ENCODE measurements around the gene MAP2. TPM values are rescaled to one million over a fixed set of nuclear protein-coding genes. Genes with fewer than 3 reads are reported as not detected.
A peak's percentile ranks its signal among the peaks of the same experiment; 100 is the strongest.

Gene MAP2
- total and polyA plus RNA-seq, 2 of the 13 experiments (the other 11 are each of a cell fraction or from before 2014, with no cell fraction given) = 0.08 TPM; not detected in 1

DNA sequence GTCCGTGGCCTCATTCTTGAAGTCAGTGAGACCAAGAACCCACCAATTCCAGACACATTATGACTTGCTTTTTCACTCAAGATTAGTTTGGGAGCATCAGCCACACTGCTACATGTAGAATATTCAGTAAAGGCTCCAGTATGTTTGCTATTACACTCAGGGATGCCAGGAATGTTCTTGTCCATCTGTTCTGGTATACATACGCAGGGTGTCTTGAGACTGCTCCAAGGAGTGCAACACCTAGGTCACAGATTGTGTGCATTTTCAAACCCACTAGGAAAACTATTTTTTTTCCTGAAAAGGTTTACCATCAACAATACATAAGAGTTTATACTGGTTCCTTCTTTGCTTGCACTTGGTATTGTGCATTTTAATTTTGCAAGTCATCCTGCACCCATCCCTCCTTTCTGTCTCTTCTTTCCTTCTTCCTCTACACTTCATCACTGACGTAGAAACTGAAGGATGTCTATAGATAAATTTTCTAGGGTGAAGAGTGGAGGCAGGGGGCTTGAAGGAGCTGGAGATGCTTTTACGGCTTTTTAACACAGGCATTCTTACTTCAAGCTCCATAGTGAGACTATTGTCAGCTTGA is 35.3 kb upstream of the MAP2 start:
- CTCF ChIA-PET (ENCODE audit: low intra/inter-chr PET ratio, low total read pairs) = no interaction called here
- DNase-seq (ENCODE audit: low spot score) (no peak), FAIRE-seq (no peak), ATAC-seq (no peak)
- no peak overlapping the region for H3K27ac ChIP-seq (ENCODE audit: extremely low read length, insufficient read depth, low read length)
- H3K4me1 ChIP-seq (ENCODE audit: insufficient read depth, low read length) = no peaks in the 10 kb centered on the region
- TF ChIP-seq EZH2 (conservative IDR thresholded peaks at IDR 0.05; ENCODE audit: low read depth, low read length) (no peak), NFE2L2 (IDR thresholded peaks at IDR 0.05; ENCODE audit: low read length) (peak; percentile 78)
- no peaks in the 10 kb centered on the region for H3K79me2 ChIP-seq (ENCODE audit: insufficient read depth, low read length)
- no peaks in the 10 kb centered on the region for H3K9me3 ChIP-seq (ENCODE audit: low read length)
- no peak overlapping the region for H2AFZ ChIP-seq (ENCODE audit: low read length)
- H3K36me3 ChIP-seq (replicated peaks in 1 of 2; ENCODE audit: control insufficient read depth in 1 of 2, insufficient read depth in 2 of 2, low read length in 2 of 2) = no peaks in the 10 kb centered on the region
- 32% methylated on average over 4 of the region's 4 CpGs for WGBS (ENCODE audit: low lambda C conversion rate)
- BruUV-seq (replicated peaks) = no TSS peak
- intact Hi-C loops (cut with micrococcal nuclease; ENCODE audit: unreplicated experiment) (no loop called here), in situ Hi-C loops (cut with HindIII; ENCODE audit: extremely low pct_ligation_motif_present, low pct_unique_long_range_greater_than_20kb) (no loop called here)
- H3K9ac ChIP-seq (ENCODE audit: insufficient read depth, low read depth, low read length) = no peak overlapping the region
- no peaks in the 10 kb centered on the region for H4K20me1 ChIP-seq (ENCODE audit: insufficient read depth, low read length)
- POLR2A ChIA-PET = no interaction called here
- no peak overlapping the region for H3K4me2 ChIP-seq (ENCODE audit: low read depth, low read length)
- no peaks in the 10 kb centered on the region for H3K27me3 ChIP-seq (ENCODE audit: control insufficient read depth in 1 of 2, insufficient read depth in 2 of 2, low read length in 2 of 2)
- H3K4me3 ChIP-seq (replicated peaks in 1 of 3; ENCODE audit: insufficient read depth in 1 of 3, low read depth in 2 of 3, low read length in 3 of 3) = no peak overlapping the region

DNA sequence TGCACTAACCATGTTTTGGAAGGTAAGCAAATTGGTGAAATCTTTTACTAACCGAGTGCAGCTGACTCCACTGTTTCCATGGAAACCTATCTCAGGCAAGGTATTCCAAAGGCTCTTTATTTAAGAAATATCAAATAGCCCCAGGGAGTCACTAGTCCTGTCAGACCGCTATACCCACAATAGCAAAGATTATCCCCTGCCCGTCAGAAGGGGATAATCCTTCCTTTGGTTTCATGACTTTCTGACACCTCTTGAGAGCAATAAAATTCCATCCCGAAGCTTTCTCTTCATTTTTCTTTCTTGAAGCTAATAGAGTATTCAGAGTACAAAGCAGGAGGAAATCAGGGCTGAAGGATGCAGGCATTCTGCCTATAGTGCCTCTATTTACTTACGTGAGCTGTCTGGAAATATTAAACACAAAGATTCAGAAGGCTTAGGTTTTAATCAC is 34.7 kb upstream of the MAP2 start:
- H3K79me2 ChIP-seq (ENCODE audit: insufficient read depth, low read length) = no peaks in the 10 kb centered on the region
- POLR2A ChIA-PET = no interaction called here
- H3K9ac ChIP-seq (ENCODE audit: insufficient read depth, low read depth, low read length) = no peak overlapping the region
- H3K9me3 ChIP-seq (ENCODE audit: low read length) = no peaks in the 10 kb centered on the region
- CTCF ChIA-PET (ENCODE audit: low intra/inter-chr PET ratio, low total read pairs) = no interaction called here
- H3K36me3 ChIP-seq (replicated peaks in 1 of 2; ENCODE audit: control insufficient read depth in 1 of 2, insufficient read depth in 2 of 2, low read length in 2 of 2) = no peaks in the 10 kb centered on the region
- no peaks in the 10 kb centered on the region for H3K27me3 ChIP-seq (ENCODE audit: control insufficient read depth in 1 of 2, insufficient read depth in 2 of 2, low read length in 2 of 2)
- TF ChIP-seq TARDBP (CRISPR knock-in tag; IDR thresholded peaks at IDR 0.05) (no peak), TSC22D2 (CRISPR knock-in tag; IDR thresholded peaks at IDR 0.05; ENCODE audit: borderline replicate concordance) (no peak)
- FAIRE-seq (no peak), ATAC-seq (no peak), DNase-seq (ENCODE audit: low spot score) (no peak)
- no peaks in the 10 kb centered on the region for H3K4me1 ChIP-seq (ENCODE audit: insufficient read depth, low read length)
- intact Hi-C loops (cut with micrococcal nuclease; ENCODE audit: unreplicated experiment) = no loop called here
- no peak overlapping the region for H2AFZ ChIP-seq (ENCODE audit: low read length)
- H3K4me2 ChIP-seq (ENCODE audit: low read depth, low read length) = no peak overlapping the region
- WGBS (ENCODE audit: low lambda C conversion rate) = 16% methylated on average over 5 of the region's 5 CpGs
- no peak overlapping the region for H3K27ac ChIP-seq (ENCODE audit: extremely low read length, insufficient read depth, low read length)
- in situ Hi-C loops (cut with HindIII; ENCODE audit: extremely low pct_ligation_motif_present, low pct_unique_long_range_greater_than_20kb) = no loop called here
- no peak overlapping the region for H3K4me3 ChIP-seq (replicated peaks in 1 of 3; ENCODE audit: insufficient read depth in 1 of 3, low read depth in 2 of 3, low read length in 3 of 3)
- BruUV-seq (replicated peaks) = no TSS peak
- H4K20me1 ChIP-seq (ENCODE audit: insufficient read depth, low read length) = no peaks in the 10 kb centered on the region

All from HepG2 (cell line).